SHP77 (cell line): ENCODE data around the gene WDR48.
A peak's percentile ranks its signal among the peaks of the same experiment; 100 is the strongest.

Experiments
- DNase-seq, 2 experiments: peaks; one replicate each; lab custom pipeline; 2025; lab: John Stamatoyannopoulos, UW

Gene WDR48

GRCh38 chr3:39102504-39103323, 50.9 kb downstream of the WDR48 start:
- no peak for DNase-seq

- DNase-seq = no peak
Measured at GRCh38 chr3:39103324-39103693, 51.5 kb downstream of the WDR48 start.

- DNase-seq = no peak
Measured at GRCh38 chr3:39103791-39104552, 52.2 kb downstream of the WDR48 start.

- DNase-seq = peak; percentile 9 to 34
Measured at GRCh38 chr3:39104961-39105686, 53.3 kb downstream of the WDR48 start.

GRCh38 chr3:39105687-39106063, 53.9 kb downstream of the WDR48 start:
- no peak for DNase-seq

GRCh38 chr3:39106281-39106811, 54.5 kb downstream of the WDR48 start:
- DNase-seq = no peak

GRCh38 chr3:39106851-39107387, 55.1 kb downstream of the WDR48 start:
- DNase-seq = peak in 1 of 2 experiments; percentile 23

- DNase-seq = peak; percentile 79 to 84
Measured at GRCh38 chr3:39107388-39108199, 55.8 kb downstream of the WDR48 start, which contains the start of the genes GORASP1 and TTC21A. TSS of gene GORASP1 (minus strand) at chr3:39107627. CDS start at chr3:39107541, 86 bp downstream. TSS of gene TTC21A (plus strand) at chr3:39107680. CDS start at chr3:39107838, 158 bp downstream.

GRCh38 chr3:39108200-39108710, 56.4 kb downstream of the WDR48 start:
- no peak for DNase-seq

- no peak for DNase-seq
Measured at GRCh38 chr3:39109086-39109485, 57.3 kb downstream of the WDR48 start.

- no peak for DNase-seq
Measured at GRCh38 chr3:39110041-39110639, 58.3 kb downstream of the WDR48 start.

- no peak for DNase-seq
Measured at GRCh38 chr3:39112113-39112512, 60.3 kb downstream of the WDR48 start.

- no peak for DNase-seq
Measured at GRCh38 chr3:39112535-39112934, 60.7 kb downstream of the WDR48 start.

- no peak for DNase-seq
Measured at GRCh38 chr3:39113291-39113690, 61.5 kb downstream of the WDR48 start.

GRCh38 chr3:39114456-39114855, 62.6 kb downstream of the WDR48 start:
- DNase-seq = no peak

- no peak for DNase-seq
Measured at GRCh38 chr3:39115870-39116269, 64.1 kb downstream of the WDR48 start.

GRCh38 chr3:39118079-39118478, 66.3 kb downstream of the WDR48 start:
- DNase-seq = no peak

GRCh38 chr3:39118931-39119660, 67.3 kb downstream of the WDR48 start:
- DNase-seq = no peak

- no peak for DNase-seq
Measured at GRCh38 chr3:39121621-39122020, 69.8 kb downstream of the WDR48 start.

- DNase-seq = no peak
Measured at GRCh38 chr3:39122813-39123212, 71.0 kb downstream of the WDR48 start.
